HG03139 (cell line): ENCODE data around the gene GNB3.
A peak's percentile ranks its signal among the peaks of the same experiment; 100 is the strongest.
"Not testable (repeated sequence)": the region's sequence is repeated elsewhere in the genome, so short reads cannot be mapped to it uniquely, and the experiment has no call there.

Experiments used
- ATAC-seq: cut with Tn5 transposase; IDR thresholded peaks from one replicate; pipeline ENCODE4 v1.9.1; 2021; ENCODE audit not compliant: unreplicated experiment

The GNB3 gene

DNA sequence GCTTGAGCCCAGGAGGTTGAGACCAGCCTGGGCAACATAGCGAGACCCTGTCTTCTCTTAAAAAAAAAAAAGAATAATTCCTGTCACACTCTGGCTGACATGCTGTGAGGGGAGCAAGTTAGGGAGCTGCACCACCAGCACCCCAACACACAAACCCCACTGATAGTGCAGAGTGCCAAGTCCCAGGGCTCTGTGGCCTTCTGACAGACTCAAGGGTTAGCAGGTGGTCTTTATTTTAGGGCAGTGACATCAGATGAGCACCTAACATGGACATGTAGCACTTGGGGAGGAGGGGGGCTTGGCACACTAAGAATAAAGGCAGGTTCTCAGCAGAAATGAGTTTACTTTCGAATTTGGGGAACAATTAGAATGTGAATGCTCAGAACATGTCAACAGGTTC is 18.1 kb downstream of the GNB3 start:
- ATAC-seq = no peak

DNA sequence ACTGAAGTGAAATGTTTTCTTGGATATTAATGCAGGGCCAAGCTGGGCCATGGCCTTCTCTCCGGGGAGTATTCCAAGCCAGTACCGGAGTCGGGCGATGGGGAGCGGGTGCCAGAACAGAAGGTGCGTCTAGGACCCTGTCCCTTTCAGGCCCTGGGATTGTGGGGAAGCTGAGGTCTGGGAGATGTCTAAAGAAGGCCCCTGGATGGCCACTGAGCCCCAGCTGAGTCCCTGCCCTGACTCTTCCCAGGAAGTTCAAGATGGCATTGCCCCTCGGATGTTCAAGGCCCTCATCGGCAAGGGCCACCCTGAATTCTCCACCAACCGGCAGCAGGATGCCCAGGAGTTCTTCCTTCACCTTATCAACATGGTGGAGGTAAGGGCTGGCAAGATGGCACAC is 19.4 kb downstream of the GNB3 start:
- no peak for ATAC-seq

DNA sequence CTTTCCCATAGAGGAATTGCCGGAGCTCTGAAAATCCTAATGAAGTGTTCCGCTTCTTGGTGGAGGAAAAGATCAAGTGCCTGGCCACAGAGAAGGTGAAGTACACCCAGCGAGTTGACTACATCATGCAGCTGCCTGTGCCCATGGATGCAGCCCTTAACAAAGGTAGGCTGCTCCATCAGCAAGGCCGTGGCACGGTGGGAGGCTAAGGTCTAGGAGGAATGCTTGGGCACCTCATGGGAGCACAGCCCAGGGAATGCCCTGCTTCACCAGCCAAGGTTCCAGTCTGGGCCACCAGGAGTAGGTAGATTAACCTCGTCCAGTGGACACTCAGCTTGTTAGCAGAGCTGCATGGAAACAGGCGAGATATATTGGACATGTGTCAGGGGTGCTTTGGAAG is 20.2 kb downstream of the GNB3 start:
- no peak for ATAC-seq

DNA sequence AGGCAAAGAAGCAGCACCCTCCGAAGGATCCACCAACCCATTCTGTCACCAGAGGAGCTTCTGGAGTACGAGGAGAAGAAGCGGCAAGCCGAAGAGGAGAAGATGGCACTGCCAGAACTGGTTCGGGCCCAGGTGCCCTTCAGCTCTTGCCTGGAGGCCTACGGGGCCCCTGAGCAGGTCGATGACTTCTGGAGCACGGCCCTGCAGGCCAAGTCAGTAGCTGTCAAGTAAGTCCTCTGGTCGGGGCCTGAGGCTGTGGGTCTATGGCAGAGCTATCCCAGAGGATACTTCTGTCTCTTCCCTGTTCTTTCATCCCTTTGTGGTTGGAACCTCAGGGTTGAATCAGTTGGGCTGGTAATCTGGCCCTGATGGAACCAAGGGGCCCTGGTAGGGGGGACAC is 20.7 kb downstream of the GNB3 start:
- no peak for ATAC-seq

DNA sequence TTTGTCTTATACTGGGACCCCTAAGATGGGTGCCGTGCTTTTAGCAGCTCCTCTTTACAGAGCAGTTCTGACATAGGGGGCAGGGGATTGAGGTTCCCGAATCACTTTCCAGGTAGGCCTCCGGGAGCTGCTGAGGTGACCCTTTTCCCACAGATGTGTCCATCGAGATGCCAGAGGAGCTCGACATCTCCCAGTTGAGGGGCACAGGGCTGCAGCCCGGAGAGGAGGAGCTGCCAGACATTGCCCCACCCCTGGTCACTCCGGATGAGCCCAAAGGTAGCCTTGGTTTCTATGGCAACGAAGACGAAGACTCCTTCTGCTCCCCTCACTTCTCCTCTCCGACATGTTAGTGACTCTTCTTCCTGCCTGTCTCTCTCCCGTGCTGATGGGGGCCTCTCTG is 22.3 kb downstream of the GNB3 start:
- ATAC-seq = no peak

DNA sequence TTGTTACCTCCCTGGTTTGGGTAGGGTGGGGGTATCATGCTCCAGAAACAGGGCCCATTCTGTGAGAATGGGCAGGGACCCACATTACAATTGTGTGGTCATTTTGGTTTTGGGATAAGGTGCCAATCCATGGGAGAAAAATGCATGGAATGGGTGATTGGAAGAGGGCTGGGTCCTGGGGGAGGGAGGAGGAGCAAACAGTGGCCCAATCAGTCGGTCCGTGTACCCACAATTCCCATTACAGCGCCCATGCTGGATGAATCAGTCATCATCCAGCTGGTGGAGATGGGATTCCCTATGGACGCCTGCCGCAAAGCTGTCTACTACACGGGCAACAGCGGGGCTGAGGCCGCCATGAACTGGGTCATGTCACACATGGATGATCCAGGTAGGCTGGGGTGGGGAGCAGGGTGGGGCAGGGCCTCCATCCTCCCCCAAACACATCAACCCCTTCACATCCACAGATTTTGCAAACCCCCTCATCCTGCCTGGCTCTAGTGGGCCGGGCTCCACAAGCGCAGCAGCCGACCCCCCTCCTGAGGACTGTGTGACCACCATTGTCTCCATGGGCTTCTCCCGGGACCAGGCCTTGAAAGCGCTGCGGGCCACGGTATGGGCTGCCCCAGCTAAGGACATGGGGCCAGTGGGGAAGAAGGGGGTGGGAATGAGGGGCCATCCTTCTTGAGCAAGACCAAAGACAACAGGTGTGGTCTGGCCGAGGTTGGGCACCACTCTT is 23.0 kb downstream of the GNB3 start:
- no peak for ATAC-seq

DNA sequence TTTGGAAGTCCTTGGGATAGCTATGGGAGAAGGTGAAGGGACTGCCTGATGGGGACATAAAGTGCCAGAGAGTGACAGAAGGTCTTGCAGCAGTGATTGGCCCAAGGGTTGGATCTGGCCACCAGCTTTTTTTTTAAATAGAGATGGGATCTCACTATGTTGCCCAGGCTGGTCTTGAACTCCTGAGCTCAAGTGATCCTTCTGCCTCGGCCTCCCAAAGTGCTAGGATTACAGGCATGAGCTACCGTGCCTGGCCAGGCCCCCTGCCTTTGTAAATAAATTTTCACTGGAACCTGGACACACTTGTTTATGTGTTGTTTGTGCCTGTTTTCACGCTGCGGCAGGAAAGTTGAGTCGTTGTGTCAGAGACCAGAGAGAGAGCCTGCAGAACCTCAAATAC is 24.6 kb downstream of the GNB3 start:
- not testable (repeated sequence) for ATAC-seq

DNA sequence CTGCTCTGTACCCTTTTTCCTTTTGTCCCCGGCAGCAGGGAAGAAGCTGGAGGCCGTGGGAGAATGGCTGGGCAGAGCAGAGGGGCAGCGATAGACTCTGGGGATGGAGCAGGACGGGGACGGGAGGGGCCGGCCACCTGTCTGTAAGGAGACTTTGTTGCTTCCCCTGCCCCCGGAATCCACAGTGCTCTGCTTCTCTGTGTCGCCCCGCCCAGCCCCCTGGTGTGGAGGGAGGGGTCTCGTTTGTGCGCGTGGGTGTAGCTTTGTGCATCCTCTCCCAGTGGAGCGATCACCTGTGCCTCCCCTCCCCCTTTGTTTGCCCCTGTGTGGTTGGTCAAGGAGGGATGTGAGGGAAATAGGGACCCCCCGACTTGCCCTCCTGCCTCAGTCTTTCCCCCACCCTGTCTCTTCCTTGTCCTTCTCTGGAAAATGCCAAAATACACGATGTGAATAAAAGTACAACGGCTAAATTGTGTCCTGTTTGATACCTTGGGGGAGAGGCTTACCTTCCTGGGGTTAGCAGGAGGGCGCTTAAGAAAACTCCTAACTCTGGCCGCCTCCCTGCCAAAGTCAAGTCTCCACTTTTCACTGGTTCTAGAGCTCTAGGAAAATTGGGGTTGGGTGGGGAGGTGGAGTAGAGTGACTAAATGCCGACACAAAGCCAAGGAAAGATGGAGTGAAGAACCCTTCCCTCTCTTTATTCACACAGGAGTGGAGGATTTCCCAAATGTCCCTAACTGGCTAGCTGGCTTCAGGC is 25.6 kb downstream of the GNB3 start:
- no peak for ATAC-seq

DNA sequence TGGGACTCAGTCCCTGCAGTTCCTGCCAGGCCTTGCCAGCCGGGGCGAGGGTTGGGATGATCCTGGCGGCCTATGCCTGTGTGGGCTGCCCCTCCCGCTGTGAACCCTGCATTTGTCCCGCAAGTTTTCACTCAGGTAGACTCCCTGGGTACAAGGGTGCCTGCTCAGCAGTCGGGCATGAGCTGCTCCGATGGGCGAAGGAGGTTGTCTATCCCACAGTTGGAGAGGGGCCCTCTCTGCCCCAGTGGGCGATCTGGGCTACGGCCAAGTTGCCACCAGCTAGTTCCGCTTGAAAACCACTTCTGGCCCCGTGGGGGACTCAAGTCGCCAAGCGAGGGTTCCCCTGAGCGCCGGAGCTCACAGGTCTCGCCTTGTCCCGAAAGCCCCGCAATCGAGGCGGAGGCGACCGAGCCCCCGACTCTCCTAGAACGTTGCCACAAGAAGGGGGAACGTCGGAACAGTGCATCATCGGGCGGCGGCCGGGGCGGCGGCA is 26.2 kb downstream of the GNB3 start:
- ATAC-seq = no peak

DNA sequence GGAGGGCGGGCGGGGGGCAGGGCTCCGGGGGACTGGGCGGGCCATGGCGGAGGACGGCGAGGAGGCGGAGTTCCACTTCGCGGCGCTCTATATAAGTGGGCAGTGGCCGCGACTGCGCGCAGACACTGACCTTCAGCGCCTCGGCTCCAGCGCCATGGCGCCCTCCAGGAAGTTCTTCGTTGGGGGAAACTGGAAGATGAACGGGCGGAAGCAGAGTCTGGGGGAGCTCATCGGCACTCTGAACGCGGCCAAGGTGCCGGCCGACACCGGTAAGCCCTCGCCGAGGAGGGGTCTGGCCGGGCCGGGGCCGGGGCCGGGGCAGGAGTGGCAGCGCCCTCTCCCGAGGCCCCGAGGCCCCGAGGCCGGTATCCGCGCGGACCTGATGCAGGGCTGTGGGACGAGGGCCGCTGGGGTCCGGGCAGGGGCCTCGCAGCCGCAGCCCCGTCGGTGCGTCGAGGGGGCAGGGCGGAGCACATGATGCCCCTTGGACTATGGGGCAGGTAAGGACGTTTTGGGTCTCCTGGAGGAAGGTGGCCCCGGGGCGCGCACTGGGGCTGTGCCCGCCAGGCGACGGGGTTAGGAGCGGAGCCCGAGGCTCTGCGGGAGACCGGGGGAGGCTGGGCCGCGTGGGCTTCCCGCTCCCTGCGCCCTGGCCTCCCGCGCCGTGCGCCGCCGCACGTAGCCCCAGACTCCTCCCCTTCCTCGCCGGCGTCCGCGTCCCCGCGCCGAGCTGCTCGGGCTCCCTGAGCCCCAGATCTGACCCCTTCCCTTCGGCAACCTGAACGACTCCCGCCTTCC is 26.9 kb downstream of the GNB3 start, which contains the start of gene TPI1:
TSS of gene TPI1 (plus strand) at position 119 of the 798 bp plus-strand sequence. CDS start at position 155, 36 bp downstream.
- ATAC-seq = peak; percentile 47

DNA sequence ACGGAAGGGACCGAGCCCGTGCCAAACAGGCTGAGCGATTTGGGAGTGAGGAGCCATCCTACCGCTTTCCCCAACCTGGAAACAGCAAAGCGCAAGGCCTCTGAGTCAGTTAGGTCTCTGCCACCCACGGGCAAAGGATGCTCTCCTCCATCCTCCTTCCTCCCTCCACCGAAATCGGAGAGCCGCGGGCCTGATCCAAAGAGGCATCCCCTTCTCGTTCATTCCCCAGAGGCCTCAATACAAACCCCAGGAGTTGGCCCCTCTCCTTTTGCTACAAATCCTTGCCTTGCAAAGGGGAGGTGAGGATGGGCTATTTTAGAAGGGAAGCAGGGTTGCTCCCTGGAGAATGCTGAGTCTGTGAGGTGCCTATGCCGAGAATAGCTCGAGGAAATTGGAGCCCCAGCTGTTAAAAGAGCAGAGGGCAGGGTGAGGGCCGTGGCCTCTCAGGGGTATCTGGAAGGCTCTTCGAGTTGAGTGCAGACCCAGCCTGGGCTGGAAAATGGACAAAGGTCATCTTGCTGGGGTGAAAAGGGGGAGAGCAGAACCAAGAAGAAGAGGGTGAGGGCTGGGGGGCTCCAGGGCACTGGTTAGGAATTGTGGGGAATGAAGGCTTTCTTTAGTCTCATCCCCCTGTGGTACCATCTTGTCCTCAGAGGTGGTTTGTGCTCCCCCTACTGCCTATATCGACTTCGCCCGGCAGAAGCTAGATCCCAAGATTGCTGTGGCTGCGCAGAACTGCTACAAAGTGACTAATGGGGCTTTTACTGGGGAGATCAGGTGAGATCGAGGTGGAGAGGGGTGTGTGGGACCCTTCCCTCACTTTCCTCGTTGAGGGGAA is 27.7 kb downstream of the GNB3 start:
- ATAC-seq = no peak

DNA sequence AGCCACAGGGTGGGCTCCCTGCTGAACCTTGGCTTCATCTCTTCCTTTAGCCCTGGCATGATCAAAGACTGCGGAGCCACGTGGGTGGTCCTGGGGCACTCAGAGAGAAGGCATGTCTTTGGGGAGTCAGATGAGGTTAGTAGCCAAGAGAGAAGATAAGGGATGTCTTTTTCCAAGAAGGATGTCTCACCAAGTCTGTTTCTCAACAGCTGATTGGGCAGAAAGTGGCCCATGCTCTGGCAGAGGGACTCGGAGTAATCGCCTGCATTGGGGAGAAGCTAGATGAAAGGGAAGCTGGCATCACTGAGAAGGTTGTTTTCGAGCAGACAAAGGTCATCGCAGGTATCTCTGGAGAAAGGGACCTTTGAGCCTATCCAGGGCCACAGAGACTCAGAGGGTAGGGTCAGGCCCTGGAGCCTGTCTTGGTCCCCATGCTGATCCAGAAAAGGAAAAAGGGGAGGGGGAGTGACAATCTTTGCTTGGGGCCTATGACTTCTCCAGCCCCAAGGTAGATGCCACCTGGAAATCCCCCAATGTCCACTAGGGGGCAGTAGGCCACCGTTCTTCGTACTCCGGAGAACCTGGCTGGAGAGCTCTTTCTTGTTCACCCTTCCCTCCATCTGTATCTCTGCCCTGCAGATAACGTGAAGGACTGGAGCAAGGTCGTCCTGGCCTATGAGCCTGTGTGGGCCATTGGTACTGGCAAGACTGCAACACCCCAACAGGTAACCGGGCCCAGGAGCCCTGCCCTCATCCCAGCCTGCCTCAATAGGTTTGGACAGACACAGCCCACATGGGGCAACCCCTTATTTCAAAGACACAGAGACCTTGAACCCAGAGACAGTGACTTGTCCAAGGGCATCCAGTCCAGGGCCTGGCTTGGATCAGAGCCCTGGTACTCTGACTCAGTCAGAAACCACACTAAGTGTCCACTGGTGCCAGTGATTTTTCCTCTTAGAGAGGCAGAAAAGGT is 28.6 kb downstream of the GNB3 start:
- ATAC-seq = no peak

DNA sequence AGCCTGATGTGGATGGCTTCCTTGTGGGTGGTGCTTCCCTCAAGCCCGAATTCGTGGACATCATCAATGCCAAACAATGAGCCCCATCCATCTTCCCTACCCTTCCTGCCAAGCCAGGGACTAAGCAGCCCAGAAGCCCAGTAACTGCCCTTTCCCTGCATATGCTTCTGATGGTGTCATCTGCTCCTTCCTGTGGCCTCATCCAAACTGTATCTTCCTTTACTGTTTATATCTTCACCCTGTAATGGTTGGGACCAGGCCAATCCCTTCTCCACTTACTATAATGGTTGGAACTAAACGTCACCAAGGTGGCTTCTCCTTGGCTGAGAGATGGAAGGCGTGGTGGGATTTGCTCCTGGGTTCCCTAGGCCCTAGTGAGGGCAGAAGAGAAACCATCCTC is 29.6 kb downstream of the GNB3 start:
- not testable (repeated sequence) for ATAC-seq

DNA sequence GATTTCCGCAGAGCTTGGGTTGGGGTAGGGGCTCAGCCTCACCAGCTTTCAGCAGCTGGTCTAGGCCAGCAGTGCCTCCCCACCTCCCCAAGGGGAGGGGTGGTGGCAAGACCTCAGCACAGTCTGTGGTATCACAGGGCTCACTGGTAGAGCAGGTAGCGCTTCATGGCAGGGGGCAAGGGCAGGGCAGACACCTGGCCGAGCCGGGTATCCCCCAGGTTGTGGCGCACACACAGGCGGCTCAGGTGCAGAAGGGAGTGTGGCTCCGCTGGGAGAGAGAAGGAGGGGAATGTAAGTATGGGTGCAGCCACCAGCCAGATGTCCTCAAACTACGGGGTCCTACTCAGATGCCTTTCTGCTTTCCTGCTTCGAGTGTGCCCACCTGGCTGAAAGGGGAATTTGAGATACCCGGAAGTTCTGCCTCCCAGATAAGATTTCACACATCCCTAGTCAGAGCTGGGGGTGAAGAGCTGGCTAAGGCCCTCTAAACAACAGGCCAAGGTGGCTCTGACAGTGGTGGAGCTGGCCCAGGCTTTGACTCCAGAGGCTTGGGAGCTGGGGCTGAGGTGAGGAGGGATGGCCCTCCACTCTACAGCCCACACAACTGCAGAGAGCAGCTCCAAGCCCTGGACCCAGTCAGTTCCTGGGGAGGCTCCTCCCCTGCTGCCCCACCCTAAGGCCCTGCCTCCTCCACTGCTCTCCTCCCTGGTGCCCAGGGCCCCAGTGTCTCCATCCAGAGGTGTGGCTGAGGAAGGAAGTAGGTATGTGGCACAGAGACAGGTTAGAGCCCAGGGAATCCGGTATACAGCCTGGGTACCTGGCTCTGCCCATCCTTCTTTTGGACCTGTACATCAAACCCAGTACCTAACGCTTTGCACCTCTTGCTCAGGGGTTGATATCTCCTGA is 30.6 kb downstream of the GNB3 start:
- no peak for ATAC-seq

DNA sequence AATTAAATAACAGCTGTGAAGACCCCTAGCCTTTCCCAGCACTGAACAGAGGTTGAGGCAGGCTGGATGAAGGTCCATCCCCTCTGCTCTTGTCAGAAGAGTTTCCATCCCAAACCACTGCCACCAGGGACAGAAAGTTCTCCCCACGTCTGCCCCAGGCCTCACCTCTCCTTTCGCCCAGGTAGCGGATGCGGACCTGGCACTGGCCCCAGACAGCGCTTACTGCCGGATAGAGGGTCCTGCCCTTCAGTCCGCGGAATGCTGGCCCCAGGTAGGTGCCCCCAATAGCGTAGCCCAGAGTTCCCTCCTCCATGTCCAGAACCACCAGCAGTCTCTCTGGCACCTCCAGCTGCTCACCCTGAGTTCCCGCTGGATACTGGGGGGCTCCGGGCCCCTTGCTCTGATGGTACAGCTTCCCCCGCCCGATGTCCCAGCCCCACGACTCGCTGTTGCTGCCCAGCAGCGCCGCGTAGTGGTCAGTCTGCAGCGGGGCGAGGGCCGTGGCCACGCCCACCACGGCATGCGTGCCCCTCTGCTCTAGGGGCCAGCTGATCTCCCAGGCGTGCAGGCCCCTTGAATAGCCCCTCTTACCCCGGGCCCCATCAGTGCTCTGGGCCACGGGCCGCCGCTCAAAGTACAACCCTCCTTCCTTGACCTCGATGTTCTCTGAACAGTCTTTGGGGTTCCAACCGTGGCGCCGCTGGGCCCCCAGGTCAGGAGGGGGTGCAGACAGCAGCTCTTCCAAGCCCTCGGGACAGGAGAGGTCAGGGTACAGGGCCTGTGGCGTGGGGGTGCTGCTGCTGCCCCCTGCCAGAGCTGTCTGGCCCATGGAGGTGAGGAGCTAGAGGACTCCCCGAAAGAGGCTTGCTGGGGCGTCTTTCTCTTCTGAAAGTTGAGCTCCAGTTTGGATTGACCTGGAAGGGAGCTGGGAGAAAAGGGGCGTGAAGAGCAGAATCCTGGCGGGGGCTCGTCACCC is 31.6 kb downstream of the GNB3 start:
- ATAC-seq = no peak

DNA sequence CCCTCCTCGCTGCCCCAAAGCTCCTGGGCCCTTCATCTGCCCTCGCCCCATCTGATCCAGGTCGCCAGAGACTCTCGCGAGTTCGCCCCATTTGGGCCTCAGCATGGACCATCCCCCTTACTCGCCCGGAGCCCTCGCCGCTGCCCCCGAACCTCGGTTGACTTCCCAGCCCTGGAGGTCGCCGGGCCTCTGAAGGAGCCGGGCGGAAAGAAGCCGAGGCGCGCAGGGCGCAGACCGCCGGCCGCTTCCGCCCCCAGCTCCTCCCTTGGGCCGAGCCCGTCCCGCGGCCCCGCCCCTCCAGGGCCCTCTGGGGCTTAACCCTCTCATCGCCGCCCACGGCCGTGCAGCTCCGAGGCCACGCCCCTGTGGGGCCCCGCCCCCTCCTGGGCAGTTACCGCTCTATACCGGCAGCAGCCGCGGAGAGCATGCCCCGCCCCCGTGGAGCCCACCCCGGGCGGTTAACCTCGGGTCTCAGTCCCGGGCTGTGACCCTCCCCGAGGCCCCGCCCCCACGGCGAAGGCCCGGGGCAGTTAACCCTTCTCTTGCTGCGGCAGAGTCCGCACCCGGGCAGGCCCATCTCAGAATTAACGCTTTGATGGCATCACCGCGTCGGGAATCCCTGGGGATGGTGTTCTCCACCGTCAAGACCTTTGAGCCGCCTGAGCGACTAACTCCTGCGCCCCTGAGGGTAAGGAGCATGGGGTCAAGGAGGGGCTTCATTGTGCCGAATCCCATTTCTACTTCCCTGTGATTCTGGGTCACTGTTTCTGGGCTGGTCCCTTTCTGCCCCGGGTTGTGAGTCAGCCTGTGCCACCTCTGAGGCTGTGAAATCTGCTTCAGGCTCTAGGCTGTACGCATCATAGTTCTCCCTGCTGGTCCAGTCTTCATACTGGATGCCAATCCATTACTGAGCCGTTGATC is 32.6 kb downstream of the GNB3 start, which contains the start of gene SPSB2:
TSS of gene SPSB2 (minus strand) at position 210 of the 921 bp plus-strand sequence. CDS start 402 bp downstream, outside the sequence.
- ATAC-seq = peak; percentile 75
